ENCODE measurements around the gene KIF5C.
"Not testable (repeated sequence)": the region's sequence is repeated elsewhere in the genome, so short reads cannot be mapped to it uniquely, and the experiment has no call there.

The KIF5C gene

GRCh38 chr2:148965623-148966437 is 90.8 kb downstream of the KIF5C start:
- no peak for DNase-seq (ENCODE audit: low read depth)

- no peak for DNase-seq (ENCODE audit: low read depth)
These were observed 91.4 kb downstream of the KIF5C start for GRCh38 chr2:148966438-148966758.

GRCh38 chr2:148967056-148967455 is 92.0 kb downstream of the KIF5C start:
- DNase-seq (ENCODE audit: low read depth) = no peak

GRCh38 chr2:148967578-148967977 is 92.6 kb downstream of the KIF5C start:
- no peak for DNase-seq (ENCODE audit: low read depth)

GRCh38 chr2:148968301-148968700 is 93.3 kb downstream of the KIF5C start:
- DNase-seq (ENCODE audit: low read depth) = no peak

GRCh38 chr2:148968776-148969319 is 93.8 kb downstream of the KIF5C start:
- no peak for DNase-seq (ENCODE audit: low read depth)

GRCh38 chr2:148969659-148970061 is 94.6 kb downstream of the KIF5C start:
- no peak for DNase-seq (ENCODE audit: low read depth)

- DNase-seq (ENCODE audit: low read depth) = no peak
These were observed 95.4 kb downstream of the KIF5C start for GRCh38 chr2:148970385-148970784.

- no peak for DNase-seq (ENCODE audit: low read depth)
These were observed 96.5 kb downstream of the KIF5C start for GRCh38 chr2:148971547-148971946.

- DNase-seq (ENCODE audit: low read depth) = no peak
These were observed 99.1 kb downstream of the KIF5C start for GRCh38 chr2:148974095-148974494.

GRCh38 chr2:148978026-148978685 is 103.1 kb downstream of the KIF5C start:
- DNase-seq (ENCODE audit: low read depth) = no peak

- no peak for DNase-seq (ENCODE audit: low read depth)
These were observed 103.7 kb downstream of the KIF5C start for GRCh38 chr2:148978706-148979105.

GRCh38 chr2:148979164-148979918 is 104.3 kb downstream of the KIF5C start:
- no peak for DNase-seq (ENCODE audit: low read depth)

- DNase-seq (ENCODE audit: low read depth) = no peak
These were observed 104.9 kb downstream of the KIF5C start for GRCh38 chr2:148979919-148980277.

- DNase-seq (ENCODE audit: low read depth) = not testable (repeated sequence)
These were observed 105.5 kb downstream of the KIF5C start for GRCh38 chr2:148980496-148980895.

GRCh38 chr2:148981324-148981723 is 106.3 kb downstream of the KIF5C start:
- peak; percentile 8 for DNase-seq (ENCODE audit: low read depth)

- no peak for DNase-seq (ENCODE audit: low read depth)
These were observed 106.8 kb downstream of the KIF5C start for GRCh38 chr2:148981781-148982180.

- DNase-seq (ENCODE audit: low read depth) = no peak
These were observed 107.3 kb downstream of the KIF5C start for GRCh38 chr2:148982282-148982681.

- no peak for DNase-seq (ENCODE audit: low read depth)
These were observed 108.9 kb downstream of the KIF5C start for GRCh38 chr2:148983896-148984295.

- DNase-seq (ENCODE audit: low read depth) = no peak
These were observed 109.4 kb downstream of the KIF5C start for GRCh38 chr2:148984449-148984848.

GRCh38 chr2:148987286-148987685 is 112.3 kb downstream of the KIF5C start:
- no peak for DNase-seq (ENCODE audit: low read depth)

GRCh38 chr2:148988337-148988736 is 113.3 kb downstream of the KIF5C start:
- DNase-seq (ENCODE audit: low read depth) = no peak

Data from ELR (cell line).